Nasal cavity respiratory epithelium epithelial cell of viscerocranial mucosa (primary cell): ENCODE results near the gene TAAR5. TPM values are rescaled to one million over a fixed set of nuclear protein-coding genes. Genes with fewer than 3 reads are reported as not detected.

Source experiments
- total RNA-seq: library from RNA; depleted of rRNA; stranded (reverse); fragments of >200 nt; gene quantifications from 2 replicates; pipeline ENCODE4 v1.2.3, GENCODE V29; 2014

Gene TAAR5
- not detected in 2 replicates for total RNA-seq

DNA sequence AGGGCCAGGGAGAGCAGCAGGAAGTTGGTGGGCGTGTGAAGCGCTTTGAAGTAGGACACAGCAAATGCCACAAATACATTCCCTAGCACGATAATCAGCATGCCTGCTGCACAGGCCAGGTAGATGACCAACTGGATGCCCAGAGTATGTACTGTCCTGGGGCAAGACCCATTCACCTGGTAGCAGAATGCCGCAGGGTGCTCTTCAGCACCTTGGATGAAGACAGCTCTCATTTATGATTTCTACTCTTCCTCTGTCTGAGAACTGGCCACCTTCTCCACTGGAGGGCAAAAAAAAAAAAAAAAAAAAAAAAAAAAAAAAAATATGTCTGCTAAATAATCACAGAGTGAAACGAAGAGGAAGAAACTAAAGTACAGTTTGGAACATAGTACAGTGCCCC lies at the start of gene TAAR5:
TSS of gene TAAR5 (minus strand) at position 288 of the 400 bp plus-strand sequence. CDS start at position 233, 55 bp downstream.

DNA sequence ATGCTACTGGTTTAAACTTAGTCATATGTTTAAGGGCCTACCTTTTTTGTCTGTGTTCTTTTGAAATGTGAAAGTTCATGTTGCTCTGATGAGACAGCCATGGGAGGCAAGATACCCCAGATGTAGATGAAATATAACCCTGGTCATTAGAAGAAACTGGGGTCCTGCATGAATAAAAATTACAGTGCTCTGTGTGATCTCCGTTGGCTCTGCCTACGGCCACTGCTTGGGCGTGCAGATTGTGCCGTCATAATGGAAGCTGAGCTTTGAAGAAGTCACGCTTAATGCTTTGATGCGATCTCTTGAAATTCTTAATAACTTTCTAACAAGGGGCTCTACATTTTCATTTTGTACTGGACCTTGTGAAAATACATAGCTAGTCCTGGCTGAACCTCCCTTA lies 34.6 kb upstream of the TAAR5 start, which contains the start of gene TAAR2:
TSS of gene TAAR2 (minus strand) at position 101 of the 400 bp plus-strand sequence. CDS start at position 101, 0 bp downstream.

DNA sequence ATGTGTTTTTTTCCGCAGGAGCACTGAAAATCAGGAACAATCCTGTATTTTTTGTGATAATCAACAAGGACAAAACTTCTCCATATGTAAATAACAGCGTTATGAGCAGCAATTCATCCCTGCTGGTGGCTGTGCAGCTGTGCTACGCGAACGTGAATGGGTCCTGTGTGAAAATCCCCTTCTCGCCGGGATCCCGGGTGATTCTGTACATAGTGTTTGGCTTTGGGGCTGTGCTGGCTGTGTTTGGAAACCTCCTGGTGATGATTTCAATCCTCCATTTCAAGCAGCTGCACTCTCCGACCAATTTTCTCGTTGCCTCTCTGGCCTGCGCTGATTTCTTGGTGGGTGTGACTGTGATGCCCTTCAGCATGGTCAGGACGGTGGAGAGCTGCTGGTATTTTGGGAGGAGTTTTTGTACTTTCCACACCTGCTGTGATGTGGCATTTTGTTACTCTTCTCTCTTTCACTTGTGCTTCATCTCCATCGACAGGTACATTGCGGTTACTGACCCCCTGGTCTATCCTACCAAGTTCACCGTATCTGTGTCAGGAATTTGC lies 19.2 kb downstream of the TAAR5 start, which contains the start of gene TAAR6:
TSS of gene TAAR6 (plus strand) at position 102 of the 557 bp plus-strand sequence. CDS start at position 102, 0 bp downstream.

GRCh38 chr6:132552372-132552771 lies 37.2 kb downstream of the TAAR5 start, which contains the start of gene TAAR8:
TSS of gene TAAR8 (plus strand) at chr6:132552672. CDS start at chr6:132552693, 21 bp downstream.

Other genes starting within 250 kb of the TAAR5 start
- 0.07 and 0.34 TPM in 2 replicates for gene MOXD1, start 188.3 kb downstream of the TAAR5 start, total RNA-seq
- 15.4 and 39.7 TPM in 2 replicates for gene STX7, start 76.6 kb downstream of the TAAR5 start, total RNA-seq
- not detected in 2 replicates for gene TAAR9, start 51.5 kb downstream of the TAAR5 start, total RNA-seq
- gene TAAR8, start 37.1 kb downstream of the TAAR5 start, total RNA-seq, result not detected in 2 replicates
- not detected in 2 replicates for gene TAAR6, start 19.4 kb downstream of the TAAR5 start, total RNA-seq
- gene TAAR2, start 34.5 kb upstream of the TAAR5 start, total RNA-seq, result not detected in 2 replicates
- gene TAAR1, start 69.4 kb upstream of the TAAR5 start, total RNA-seq, result not detected in 2 replicates
- 0.34 and 0.50 TPM in 2 replicates for gene VNN1, start 124.3 kb upstream of the TAAR5 start, total RNA-seq
- 0.57 TPM in 1 of 2 replicates, not detected in the other for gene VNN2, start 168.2 kb upstream of the TAAR5 start, total RNA-seq
- gene SLC18B1, start 208.9 kb upstream of the TAAR5 start, total RNA-seq, result 14.8 and 22.2 TPM in 2 replicates
- gene RPS12, start 224.8 kb upstream of the TAAR5 start, total RNA-seq, result 1,465 and 1,796 TPM in 2 replicates